Right lobe of liver (tissue), 4 donors: ENCODE measurements around the gene FAM13A.
"Not testable (repeated sequence)": the region's sequence is repeated elsewhere in the genome, so short reads cannot be mapped to it uniquely, and the experiment has no call there.

Experiments
- CTCF ChIP-seq, 4 donors: fragments of 200-600 bp in 3 of 4; fragments of 450-650 bp in 1 of 4; IDR thresholded peaks; one replicate each; pipeline versions ENCODE4 v1.5.1 to v1.8.0; 2016 to 2022; ENCODE audit warnings: antibody characterized with exemption in 4 of 4, mild to moderate bottlenecking in 2 of 4
- POLR2A ChIP-seq: fragments of 450-650 bp; IDR thresholded peaks from one replicate; pipeline ENCODE4 v1.6.1; 2017; ENCODE audit warnings: antibody characterized with exemption, mild to moderate bottlenecking
- donor health status: DM: no; HTN: no; CAD: no.
- donor health status: DM: no; HTN: no; CAD: no.
- donor health status: DM: no; HTN: yes; CAD: no.

- TF ChIP-seq CTCF (IDR thresholded peaks at IDR 0.05); POLR2A: not testable (repeated sequence)
Observed at GRCh38 chr4:88913181-88913580, 143.8 kb downstream of the FAM13A start.
